GM18870 (cell line): ENCODE data around the gene IFI30.
"Not testable (repeated sequence)": the region's sequence is repeated elsewhere in the genome, so short reads cannot be mapped to it uniquely, and the experiment has no call there.

Experiments used
- ATAC-seq: cut with Tn5 transposase; IDR thresholded peaks from one replicate; pipeline ENCODE4 v1.9.1; 2021; ENCODE audit warnings: moderate library complexity; ENCODE audit not compliant: unreplicated experiment

IFI30 gene

DNA sequence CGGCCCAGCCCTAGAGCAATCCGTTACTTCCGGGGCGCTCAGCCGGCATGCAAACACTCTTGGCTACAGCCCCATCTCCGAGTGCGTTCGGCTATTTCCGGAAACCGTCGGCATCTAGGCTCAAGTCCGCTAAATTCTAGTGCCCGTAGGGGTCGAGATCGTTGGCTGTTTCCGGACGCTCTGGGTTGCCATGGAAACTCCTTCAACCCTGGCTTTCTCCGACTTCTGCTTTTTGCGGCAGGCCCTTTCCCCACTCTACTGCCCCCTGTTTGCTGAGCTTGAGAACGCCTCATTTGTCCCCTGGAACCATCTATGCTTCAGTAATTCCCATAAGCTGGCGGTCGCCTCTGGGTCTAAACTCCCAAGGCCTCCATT is 21.2 kb upstream of the IFI30 start:
- peak; percentile 74 for ATAC-seq

DNA sequence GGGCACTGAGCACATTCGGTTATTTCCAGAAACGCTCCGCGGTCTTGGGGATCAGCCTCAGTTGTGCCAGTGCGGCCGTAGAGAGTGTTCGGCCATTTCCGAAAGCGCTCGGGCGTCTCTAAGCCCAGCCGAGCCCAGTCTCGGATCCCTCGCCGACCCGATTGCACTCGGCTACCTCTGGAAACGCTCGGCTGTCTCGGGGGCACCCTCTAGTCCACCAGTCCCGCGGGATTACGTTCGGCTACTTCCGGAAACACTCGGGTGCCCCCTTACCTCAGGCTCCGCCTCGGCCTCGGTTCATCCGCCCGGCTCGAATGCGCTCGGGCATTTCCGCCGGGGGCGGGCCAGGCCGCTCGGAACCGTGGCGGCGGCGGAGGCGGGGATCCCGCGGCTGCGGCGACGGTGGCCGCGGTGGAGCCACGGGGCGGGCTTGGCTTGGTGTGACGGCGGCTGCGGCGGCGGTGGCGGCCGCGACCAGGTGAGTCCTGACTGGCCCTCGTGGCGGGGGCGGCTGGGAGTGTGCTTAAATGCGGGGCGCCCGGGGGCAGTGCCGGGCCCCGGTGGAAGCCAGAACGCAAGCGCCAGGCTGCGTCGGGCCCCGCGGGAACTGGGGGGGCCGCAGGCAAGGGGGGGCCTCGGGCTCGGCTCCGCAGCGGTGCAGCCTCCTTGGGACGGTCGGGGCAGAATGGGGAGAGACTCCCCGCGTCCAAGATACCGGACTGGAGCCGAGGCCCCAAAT is 20.6 kb upstream of the IFI30 start, which contains the start of gene PIK3R2:
PIK3R2 (plus strand) TSS at position 347 of the 739 bp plus-strand sequence. CDS start 2,717 bp downstream, outside the sequence.
- ATAC-seq, result peak; percentile 70

DNA sequence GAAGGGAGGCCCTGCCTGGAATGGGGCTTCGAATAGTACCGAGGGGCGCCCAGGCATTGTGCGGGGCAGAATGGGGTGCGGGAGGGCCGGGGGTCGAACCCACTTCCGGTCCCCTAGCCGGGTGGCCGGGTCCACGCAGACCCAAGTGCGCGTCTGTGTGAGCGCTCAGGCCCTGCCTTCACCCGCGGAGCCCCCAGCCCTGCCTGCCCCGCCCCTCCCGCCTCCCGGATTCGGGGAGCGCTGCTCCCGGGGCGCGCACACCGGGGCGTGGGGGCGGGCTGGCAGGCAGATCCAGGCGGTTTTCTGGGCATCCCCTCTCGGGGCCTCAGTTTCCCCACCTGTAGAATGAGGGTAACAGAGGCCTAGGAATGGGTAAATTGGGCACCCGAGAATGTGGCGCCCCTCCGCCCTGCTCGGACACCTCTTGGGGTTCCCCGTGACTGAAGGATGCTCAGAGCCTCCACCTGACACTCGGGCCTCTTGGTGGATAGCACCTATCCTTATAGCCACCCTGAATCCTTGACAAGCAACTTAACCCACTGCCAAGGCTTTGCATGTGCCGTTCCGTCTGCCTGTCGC is 20.0 kb upstream of the IFI30 start:
- no peak for ATAC-seq

DNA sequence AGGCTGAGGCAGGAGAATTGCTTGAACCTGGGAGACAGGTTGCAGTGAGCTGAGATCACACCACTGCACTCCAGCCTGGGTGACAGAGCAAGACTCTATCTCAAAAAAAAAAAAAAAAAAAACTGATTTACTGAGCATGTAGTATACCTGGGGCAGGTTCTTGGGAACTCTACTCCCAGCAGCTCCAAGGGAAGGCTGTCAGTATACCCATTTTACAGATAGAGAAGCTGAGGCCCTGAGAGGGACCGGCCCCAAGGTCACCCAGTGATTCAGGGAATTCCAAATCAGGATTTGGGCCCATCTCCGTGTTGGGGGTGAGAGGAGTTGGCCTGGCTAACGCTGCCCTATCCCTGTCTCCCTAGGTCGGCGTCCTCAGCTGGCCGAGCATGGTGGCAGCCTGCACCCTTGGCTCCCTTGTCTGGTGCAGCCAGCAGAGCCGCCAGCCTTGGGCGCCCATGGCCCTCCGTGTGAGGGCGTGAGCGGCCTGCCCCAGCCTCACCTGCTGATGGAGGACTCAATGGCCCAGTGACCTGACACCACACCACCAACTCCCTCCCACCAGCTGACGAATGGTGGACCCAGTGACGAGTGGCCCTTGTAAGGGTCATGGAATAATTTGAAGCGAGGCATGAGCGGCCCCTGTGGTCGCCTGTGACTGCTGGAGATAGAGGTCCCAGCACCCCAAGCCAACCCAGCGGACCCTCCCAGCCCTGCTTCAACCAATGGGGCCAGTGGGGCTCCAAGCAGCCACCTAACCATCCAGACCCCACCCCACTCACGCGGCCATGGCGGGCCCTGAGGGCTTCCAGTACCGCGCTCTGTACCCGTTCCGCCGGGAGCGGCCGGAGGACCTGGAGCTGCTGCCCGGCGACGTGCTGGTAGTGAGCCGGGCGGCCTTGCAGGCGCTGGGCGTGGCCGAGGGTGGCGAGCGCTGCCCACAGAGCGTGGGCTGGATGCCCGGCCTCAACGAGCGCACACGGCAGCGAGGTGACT is 18.2 kb upstream of the IFI30 start:
- ATAC-seq, result no peak

DNA sequence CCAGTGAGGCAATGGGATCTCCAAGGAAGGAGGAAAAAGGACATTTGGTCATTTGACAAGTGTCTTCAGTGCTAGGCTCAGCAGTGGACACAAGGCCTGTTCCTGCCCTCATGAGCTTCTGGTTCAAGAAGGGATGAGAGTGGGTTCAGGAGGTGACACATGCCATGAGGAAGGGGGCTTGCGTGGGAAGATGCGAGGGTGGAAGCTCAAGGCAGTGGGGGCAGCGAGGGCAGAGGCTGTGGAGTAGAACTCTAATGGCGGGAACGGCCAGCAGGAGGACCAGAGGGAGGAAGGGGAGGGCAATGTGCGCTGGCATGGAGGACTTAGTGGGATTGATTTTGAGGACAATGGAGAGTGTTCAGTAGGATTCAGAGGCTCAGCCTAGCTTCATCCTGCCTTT is 17.3 kb upstream of the IFI30 start:
- ATAC-seq, result no peak

DNA sequence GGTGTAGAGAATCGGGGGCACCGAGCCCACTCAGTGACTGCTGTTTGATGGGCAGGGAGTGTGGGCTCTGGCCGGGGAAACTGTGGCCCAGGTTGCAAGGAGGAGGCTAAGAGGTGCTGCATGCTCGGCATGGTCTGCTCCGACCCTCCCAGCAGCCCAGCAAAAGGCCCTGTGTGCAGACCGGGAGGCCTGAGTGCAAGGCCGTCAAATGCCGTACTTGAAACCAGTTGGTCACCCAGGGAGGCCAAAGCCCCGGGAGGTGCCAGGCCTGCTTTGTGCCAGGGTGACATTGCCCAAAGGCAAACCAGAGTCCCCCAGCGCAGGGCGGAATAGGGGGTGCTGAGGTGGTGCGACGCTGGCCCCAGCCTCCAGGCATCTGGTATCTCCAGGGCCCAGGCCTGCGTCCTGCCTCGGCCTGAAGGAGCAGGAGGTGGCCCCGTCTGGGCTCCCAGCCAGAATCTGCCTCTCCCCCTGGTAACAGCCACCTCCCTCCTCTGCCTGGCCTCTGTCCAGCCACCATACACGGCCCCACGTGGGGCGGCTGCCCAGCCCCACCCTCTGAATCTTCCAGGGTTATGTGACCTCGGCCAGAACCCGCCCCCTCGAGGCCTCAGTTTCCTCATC is 16.7 kb upstream of the IFI30 start:
- no peak for ATAC-seq

DNA sequence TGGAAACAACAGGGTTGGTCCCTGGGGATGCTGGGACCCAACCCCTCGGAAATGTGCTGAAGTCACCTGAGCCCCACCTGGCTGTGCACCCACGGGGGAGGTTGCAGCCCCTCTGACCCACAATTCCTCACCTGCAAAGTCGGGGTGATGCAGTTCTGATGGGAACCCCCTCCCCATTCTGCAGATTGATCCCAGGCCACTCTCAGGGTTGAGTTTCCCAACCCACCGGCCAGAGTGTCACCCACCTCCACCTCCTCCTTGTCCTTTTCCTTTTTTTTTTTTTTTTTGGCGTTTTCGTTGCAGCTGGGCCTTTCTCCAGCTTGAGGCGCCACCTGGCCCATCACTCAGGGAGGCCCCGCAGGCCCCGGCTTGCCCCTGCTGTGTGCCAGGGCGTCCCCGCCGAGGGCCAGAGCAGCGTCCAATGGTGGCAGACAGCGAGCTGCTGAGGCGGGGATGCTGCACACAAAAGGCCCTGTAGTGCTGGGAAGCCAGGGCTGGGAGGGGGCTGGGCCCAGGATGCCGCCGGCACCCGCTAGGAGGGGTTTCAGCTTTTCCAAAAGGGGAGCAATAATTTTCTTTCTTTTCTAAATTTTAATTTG is 16.0 kb upstream of the IFI30 start:
- no peak for ATAC-seq

DNA sequence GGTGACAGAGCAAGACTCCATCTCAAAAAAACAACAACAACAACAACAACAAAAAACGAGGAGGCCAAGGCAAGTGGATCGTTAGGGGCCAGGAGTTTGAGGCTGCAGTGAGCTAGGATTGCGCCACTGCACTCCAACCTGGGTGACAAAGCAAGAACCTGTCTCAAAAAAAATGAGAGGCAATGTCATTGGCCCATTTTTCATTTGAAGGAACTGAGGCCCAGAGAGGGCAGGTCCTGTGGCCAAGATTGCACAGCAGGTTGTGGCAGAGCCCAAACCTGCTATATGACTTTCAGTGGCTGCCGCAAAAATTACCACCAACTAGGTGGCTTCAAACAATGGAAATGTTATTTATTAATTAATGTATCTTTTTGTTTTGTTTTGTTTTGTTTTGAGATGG is 15.1 kb upstream of the IFI30 start:
- ATAC-seq, result no peak

DNA sequence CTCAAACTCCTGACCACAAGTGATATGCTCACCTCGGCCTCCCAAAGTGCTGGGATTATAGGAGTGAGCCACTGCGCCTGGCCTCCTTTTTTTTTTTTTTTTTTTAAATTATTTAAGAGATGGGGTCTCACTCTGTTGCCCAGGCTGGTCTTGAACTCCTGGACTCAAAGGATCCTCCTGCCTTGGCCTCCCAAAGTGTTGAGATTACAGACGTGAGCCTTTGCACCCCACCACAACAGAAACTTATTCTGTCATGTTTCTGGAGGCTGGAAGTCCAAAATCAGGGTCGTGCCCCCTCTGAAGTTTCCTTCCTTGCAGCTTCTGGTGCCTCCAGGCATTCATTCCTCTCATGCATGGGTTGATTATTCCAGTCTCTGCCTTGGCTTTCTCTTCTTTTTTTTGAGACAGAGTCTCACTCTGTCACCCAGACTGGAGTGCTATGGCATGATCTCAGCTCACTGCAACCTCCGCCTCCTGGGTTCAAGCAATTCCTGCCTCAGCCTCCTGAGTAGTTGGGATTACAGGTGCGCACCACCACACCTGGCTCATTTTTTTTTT is 14.5 kb upstream of the IFI30 start:
- ATAC-seq, result not testable (repeated sequence)

DNA sequence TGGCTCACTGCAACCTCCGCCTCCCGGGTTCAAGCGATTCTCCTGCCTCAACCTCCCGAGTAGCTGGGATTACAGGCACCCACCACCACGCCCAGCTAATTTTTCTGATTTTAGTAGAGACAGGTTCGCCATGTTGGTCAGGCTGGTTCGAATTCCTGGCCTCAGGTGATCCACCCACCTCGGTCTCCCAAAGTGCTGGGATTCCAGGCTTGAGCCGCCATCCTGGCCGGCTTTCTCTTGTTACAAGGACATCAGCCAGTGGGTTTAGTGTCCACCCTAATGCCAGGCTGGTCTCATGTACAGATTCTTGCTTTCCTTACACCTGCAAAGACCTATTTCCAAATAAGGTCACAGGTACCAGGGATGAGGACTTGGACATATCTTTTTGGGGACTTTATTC is 13.8 kb upstream of the IFI30 start:
- no peak for ATAC-seq

DNA sequence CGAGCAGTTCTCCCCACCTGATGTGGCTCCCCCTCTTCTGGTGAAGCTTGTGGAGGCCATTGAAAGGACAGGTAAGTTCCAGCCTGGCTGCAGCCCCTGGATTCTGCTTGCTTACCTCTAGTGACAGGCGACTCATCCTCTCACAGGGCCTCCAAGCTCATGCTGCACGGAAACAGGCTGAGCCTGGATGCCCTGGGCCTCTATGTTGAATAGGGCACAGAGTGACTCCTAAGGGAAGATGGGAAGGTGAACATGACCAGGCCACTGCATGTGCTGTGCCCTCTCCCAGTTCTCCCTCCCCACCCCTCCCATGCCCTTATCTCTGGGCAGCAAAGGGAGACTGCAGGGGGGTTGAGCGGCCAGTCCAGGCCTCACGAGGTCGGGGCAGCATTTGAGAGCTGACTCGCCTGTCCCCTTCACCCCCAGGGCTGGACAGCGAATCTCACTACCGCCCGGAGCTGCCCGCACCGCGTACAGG is 13.1 kb upstream of the IFI30 start:
- ATAC-seq, result no peak

DNA sequence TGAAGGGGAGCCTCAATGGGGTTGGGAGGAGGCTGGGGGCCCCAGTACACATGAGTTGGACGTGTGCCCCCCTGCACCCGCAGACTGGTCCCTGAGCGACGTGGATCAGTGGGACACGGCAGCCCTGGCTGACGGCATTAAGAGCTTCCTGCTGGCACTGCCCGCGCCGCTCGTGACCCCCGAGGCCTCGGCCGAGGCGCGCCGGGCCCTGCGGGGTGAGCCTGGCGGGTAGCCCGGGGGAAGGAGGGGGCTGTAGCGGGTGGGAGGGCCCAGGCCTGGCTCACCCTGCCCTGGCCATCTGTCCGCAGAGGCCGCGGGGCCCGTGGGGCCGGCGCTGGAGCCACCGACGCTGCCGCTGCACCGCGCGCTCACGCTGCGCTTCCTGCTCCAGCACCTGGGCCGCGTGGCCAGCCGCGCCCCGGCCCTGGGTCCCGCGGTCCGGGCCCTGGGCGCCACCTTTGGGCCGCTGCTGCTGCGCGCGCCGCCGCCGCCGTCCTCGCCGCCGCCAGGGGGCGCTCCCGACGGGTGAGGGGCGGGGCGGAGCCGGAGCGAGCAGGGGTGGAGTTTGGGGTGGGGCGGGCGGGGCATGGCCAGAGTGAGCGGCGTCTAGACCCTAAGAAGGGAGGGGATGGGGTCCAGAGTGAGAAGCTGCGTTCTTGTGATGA is 12.5 kb upstream of the IFI30 start:
- no peak for ATAC-seq

DNA sequence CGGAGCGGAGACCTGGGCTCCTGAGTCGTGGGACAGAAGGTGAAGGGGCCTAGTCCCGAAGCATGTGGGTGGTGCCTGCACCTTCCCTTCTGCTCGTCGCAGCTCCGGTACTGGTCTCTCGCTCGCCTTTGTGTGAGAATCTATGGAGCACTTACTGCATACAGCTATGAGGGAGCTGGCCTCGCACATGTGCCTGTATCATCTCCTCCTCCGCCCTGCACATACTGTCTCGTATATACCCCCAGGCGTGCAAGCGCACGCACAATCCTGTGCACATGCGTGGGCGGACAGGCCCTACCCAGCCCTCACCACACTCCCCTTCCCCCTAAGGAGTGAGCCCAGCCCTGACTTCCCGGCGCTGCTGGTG is 12.0 kb upstream of the IFI30 start:
- ATAC-seq, result no peak

DNA sequence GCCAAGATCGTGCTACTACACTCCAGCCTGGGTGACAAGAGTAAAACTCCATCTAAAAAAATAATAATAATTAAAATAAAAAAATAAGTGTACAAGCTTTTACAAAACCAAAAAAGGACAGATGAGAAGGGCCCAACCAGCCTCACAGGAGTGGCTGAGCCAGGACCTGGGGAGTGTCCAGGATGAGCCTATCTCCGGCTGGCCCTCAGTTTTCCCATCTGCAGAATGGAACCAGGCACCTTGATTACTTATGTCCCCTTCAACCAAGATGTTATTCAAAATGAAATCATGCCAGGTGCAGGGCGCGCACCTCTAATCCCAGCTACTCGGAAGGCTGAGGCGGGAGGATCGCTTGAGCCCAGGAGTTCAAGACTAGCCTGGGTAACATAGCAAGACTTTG is 9.5 kb upstream of the IFI30 start:
- no peak for ATAC-seq

DNA sequence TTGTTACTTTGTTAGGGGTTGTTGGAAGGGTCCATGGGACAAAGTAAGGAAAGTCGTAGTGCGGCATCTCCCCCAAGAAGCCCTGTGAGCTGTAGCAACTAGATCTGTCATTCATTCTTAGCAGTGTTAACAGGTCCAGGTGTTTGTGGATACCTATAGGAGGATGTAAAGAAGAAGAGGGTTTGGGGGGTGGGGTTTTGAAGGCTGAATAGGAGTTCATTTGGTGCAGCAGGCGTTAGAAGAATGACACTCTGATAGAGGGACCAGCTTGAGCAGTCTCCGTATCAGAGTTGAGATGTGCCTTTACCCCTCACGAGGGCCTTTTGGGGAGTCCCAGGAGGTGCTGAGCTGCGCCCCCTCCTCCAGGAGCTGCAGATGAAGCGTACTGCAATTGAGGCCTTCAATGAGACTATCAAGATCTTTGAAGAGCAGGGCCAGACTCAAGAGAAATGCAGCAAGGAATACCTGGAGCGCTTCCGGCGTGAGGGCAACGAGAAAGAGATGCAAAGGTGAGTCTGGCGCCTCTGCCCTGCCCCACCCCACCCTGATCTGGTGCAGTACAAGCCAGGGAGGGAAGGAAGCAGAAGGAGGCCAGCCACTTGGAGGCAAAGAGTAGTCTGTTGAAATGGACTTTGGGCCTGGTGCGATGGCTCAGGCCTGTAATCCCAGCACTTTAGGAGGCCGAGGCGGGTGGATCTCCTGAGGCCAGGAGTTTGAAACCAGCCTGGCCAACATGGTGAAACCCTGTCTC is 7.6 kb upstream of the IFI30 start:
- ATAC-seq, result no peak

DNA sequence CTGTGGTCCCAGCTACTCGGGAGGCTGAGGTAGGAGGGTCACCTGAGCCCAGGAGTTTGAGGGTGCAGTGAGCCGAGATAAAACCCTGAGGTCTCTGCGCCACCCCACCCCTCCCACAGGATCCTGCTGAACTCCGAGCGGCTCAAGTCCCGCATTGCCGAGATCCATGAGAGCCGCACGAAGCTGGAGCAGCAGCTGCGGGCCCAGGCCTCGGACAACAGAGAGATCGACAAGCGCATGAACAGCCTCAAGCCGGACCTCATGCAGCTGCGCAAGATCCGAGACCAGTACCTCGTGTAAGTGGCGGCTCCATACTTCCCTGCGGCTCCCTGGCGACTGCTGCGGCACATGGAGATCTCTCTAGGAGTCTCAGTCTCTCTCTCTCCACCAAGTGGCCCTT is 6.6 kb upstream of the IFI30 start:
- no peak for ATAC-seq

DNA sequence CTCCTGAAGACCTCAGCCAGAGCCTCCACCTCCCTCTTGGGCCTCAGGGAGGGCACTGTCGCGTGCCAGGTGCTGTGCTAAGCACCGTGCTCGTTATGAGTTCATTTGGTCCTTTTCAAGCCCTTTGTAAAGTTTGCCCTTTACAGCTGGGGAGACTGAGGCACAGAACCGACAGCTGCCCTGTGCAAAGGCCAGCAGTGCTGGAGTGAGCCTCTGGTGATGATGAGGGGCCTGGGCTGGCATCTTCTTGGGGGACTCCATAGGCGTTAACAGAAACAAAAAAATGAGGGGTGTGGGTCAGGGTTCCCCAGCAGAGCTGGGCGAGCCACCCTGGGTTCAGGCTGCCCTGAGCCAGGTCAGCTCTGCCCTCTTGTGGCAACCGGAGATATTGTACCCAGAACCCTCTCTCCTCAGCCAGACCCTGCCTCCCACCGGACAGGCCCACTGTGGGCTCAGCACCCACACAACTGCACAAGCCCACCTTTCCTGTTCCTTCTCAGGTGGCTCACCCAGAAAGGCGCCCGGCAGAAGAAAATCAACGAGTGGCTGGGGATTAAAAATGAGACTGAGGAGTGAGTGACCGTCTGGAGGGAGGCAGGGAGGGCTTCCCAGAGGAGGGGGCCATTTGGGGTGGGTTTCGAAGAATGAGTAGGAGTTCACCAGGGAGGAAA is 5.5 kb upstream of the IFI30 start:
- no peak for ATAC-seq

DNA sequence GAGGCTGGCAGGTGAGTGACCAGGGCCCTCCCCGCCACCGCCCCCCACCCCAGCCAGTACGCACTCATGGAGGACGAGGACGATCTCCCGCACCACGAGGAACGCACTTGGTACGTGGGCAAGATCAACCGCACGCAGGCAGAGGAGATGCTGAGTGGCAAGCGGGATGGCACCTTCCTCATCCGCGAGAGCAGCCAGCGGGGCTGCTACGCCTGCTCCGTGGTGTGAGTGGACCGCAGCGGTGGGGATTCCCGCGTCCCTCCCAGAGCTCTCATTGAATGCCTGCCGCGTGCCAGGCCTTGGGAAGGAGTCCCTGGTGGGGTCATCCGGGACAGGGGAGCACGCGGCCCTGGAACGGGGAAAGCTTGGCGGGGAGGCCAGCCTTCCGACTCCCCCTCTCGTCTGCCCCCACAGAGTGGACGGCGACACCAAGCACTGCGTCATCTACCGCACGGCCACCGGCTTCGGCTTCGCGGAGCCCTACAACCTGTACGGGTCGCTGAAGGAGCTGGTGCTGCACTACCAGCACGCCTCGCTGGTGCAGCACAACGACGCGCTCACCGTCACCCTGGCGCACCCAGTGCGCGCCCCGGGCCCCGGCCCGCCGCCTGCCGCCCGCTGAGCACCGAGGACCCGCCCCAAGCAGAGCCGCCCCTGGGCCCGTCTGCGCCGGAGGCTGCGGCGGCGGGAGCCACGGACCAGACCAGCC is 4.8 kb upstream of the IFI30 start:
- ATAC-seq, result no peak
